DOHH2 (cell line): Measurements from ENCODE around the gene CEP112.
"Not testable (repeated sequence)": the region's sequence is repeated elsewhere in the genome, so short reads cannot be mapped to it uniquely, and the experiment has no call there.

Source experiments
- H3F3A ChIP-seq: fragments of 200-600 bp; sonication (generic), shearing (Covaris generic); 2 replicates; pipeline ENCODE4 v1.6.0; 2016; ENCODE audit warnings: antibody characterized with exemption, mild to moderate bottlenecking; ENCODE audit not compliant: control insufficient read depth, insufficient read depth
- H3K27ac ChIP-seq: fragments of 200-600 bp; sonication (generic); 2 replicates; pipeline ENCODE4 v1.5.1; 2014; ENCODE audit warnings: low read depth, mild to moderate bottlenecking, low read length, moderate library complexity
- H3K27me3 ChIP-seq: fragments of 200-600 bp; sonication (generic); 2 replicates; pipeline ENCODE4 v1.6.1; 2014; ENCODE audit warnings: mild to moderate bottlenecking, low read length, mixed read lengths; ENCODE audit not compliant: control insufficient read depth
- H3K36me3 ChIP-seq: fragments of 200-600 bp; sonication (generic); 2 replicates; pipeline ENCODE4 v1.6.1; 2014; ENCODE audit warnings: mild to moderate bottlenecking, low read length, moderate library complexity, mixed read lengths; ENCODE audit not compliant: control insufficient read depth
- H3K4me1 ChIP-seq: fragments of 200-600 bp; sonication (generic); 2 replicates; pipeline ENCODE4 v1.6.1; 2014; ENCODE audit warnings: mild to moderate bottlenecking, low read length, mixed read lengths; ENCODE audit not compliant: control insufficient read depth
- H3K4me2 ChIP-seq: fragments of 200-600 bp; sonication (generic); 2 replicates; pipeline ENCODE4 v1.6.0; 2014; ENCODE audit warnings: mild to moderate bottlenecking, low read length, moderate library complexity
- H3K4me3 ChIP-seq: fragments of 200-600 bp; sonication (generic); 2 replicates; pipeline ENCODE4 v1.5.1; 2014; ENCODE audit warnings: mild to moderate bottlenecking, low read length, mixed read lengths
- H3K79me2 ChIP-seq: fragments of 200-600 bp; sonication (generic); 2 replicates; pipeline ENCODE4 v1.6.1; 2014; ENCODE audit warnings: mild to moderate bottlenecking, low read length, mixed read lengths; ENCODE audit not compliant: control insufficient read depth
- H3K9me2 ChIP-seq: fragments of 200-600 bp; sonication (generic); replicated peaks from 2 replicates; pipeline ENCODE4 v1.6.1; 2014; ENCODE audit warnings: mild to moderate bottlenecking, low read length, mixed read lengths; ENCODE audit not compliant: control insufficient read depth
- H3K9me3 ChIP-seq: fragments of 200-600 bp; sonication (generic); 2 replicates; pipeline ENCODE4 v1.6.1; 2014; ENCODE audit warnings: antibody characterized with exemption, low read length, mixed read lengths; ENCODE audit not compliant: control insufficient read depth, insufficient read depth
- H4K20me1 ChIP-seq: fragments of 200-600 bp; sonication (generic); 2 replicates; pipeline ENCODE4 v1.6.0; 2014; ENCODE audit warnings: low read depth, mild to moderate bottlenecking, antibody characterized with exemption, low read length, moderate library complexity; ENCODE audit not compliant: control insufficient read depth, insufficient read depth
- EZH2phosphoT487 ChIP-seq: fragments of 200-600 bp; sonication (generic); IDR thresholded peaks from 2 replicates; pipeline ENCODE4 v1.6.1; 2017; ENCODE audit warnings: borderline replicate concordance, mild to moderate bottlenecking, antibody characterized with exemption, low read length, moderate library complexity, mixed read lengths
- TF ChIP-seq, protein P1 (sequence below): fragments of 200-600 bp; sonication (generic); IDR thresholded peaks from one replicate; pipeline ENCODE4 v1.5.1; 2014; ENCODE audit warnings: antibody characterized with exemption, mild to moderate bottlenecking, low read depth, low read length; ENCODE audit not compliant: poor library complexity, severe bottlenecking

The CEP112 gene

DNA sequence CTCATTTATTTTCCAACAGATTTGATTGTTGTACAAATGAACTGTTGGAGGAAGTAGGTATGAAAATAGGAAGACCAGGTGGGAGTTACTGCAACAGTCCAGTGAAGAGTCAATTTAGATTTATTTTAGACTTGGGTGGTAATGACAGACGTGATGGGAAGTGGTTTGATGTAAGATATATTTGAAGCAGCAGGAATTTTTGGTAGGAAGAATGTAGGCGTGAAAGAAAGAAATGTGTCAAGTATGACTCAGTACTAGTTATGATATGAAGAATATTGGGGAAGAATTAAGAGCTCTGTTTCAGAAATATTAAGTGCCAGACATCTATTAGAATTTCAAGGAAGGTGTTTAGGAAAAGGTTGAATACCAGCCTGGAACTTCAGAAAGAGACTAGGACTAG, 382.6 kb downstream of the CEP112 start:
- H4K20me1 ChIP-seq = no peaks in the 10 kb centered on the region
- no peaks in the 10 kb centered on the region for H3F3A ChIP-seq
- no peak overlapping the region for H3K4me3 ChIP-seq
- H3K9me2 ChIP-seq = no peaks in the 10 kb centered on the region
- TF ChIP-seq, protein P1, sequence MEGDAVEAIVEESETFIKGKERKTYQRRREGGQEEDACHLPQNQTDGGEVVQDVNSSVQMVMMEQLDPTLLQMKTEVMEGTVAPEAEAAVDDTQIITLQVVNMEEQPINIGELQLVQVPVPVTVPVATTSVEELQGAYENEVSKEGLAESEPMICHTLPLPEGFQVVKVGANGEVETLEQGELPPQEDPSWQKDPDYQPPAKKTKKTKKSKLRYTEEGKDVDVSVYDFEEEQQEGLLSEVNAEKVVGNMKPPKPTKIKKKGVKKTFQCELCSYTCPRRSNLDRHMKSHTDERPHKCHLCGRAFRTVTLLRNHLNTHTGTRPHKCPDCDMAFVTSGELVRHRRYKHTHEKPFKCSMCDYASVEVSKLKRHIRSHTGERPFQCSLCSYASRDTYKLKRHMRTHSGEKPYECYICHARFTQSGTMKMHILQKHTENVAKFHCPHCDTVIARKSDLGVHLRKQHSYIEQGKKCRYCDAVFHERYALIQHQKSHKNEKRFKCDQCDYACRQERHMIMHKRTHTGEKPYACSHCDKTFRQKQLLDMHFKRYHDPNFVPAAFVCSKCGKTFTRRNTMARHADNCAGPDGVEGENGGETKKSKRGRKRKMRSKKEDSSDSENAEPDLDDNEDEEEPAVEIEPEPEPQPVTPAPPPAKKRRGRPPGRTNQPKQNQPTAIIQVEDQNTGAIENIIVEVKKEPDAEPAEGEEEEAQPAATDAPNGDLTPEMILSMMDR = no peak
- no peak for TF ChIP-seq EZH2phosphoT487
- H3K27me3 ChIP-seq = no peaks in the 10 kb centered on the region
- H3K4me1 ChIP-seq = no peaks in the 10 kb centered on the region
- no peaks in the 10 kb centered on the region for H3K36me3 ChIP-seq
- H3K9me3 ChIP-seq = peaks cover 3% of the 10 kb centered on the region; the same call in 1 of the 2 replicates
- H3K79me2 ChIP-seq = no peaks in the 10 kb centered on the region
- no peak overlapping the region for H3K27ac ChIP-seq
- no peak overlapping the region for H3K4me2 ChIP-seq

- H4K20me1 ChIP-seq, H3K9me2 ChIP-seq, H3K9me3 ChIP-seq, H3K4me1 ChIP-seq, H3F3A ChIP-seq, H3K27me3 ChIP-seq, H3K36me3 ChIP-seq, H3K79me2 ChIP-seq, H3K27ac ChIP-seq, H3K4me3 ChIP-seq, H3K4me2 ChIP-seq: not testable (repeated sequence)
Observed at GRCh38 chr17:65808566-65808965, 383.4 kb downstream of the CEP112 start.

DNA sequence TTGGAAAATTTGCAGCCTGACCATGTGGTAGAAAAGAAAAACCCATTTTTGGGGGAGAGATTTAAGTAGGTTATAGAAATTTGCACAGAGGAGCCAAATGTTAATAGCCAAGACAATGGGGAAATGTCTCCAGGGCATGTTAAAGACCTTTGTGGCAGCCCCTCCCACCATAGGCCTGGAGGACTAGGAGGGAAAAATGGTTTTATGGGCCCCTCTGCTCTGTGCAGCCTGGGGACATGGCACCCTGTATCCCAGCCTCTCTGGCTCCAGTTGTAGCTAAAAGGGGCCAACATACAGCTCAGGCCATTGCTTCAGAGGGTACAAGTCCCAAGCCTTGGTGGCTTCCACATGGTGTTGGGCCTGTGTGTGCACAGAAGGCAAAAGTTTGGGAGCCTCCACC, 384.6 kb downstream of the CEP112 start:
- no peaks in the 10 kb centered on the region for H3K79me2 ChIP-seq
- H3K36me3 ChIP-seq = no peaks in the 10 kb centered on the region
- H3K27ac ChIP-seq = no peak overlapping the region
- no peaks in the 10 kb centered on the region for H3K4me1 ChIP-seq
- no peaks in the 10 kb centered on the region for H4K20me1 ChIP-seq
- H3K27me3 ChIP-seq = no peaks in the 10 kb centered on the region
- no peak overlapping the region for H3K4me3 ChIP-seq
- TF ChIP-seq, protein P1 = no peak
- no peak for TF ChIP-seq EZH2phosphoT487
- no peaks in the 10 kb centered on the region for H3F3A ChIP-seq
- no peaks in the 10 kb centered on the region for H3K9me2 ChIP-seq
- peaks cover 4% of the 10 kb centered on the region; the same call in 1 of the 2 replicates for H3K9me3 ChIP-seq
- no peak overlapping the region for H3K4me2 ChIP-seq

DNA sequence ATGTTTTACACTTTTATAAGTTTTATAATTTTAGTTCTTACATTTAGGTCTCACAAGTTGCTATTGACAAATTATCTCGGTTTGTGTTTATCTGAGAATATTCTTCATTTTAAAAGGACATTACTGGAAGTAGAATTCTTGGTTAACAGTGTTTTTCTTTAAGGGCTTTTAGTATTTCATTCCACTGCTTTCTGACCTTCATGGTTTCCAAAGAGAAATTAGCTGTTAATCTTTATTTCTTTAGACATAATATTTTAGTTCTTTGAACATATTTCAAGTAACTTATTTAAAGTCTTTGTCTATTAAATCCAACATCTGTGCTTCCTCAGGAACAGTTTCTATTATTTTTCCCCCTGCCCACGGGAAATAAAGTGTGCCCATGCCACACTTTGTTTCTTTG, 390.4 kb downstream of the CEP112 start:
- Histone ChIP-seq H3K79me2 (no peaks in the 10 kb centered on the region), H3K4me1 (no peaks in the 10 kb centered on the region), H4K20me1 (no peaks in the 10 kb centered on the region), H3K4me2 (no peak overlapping the region), H3F3A (no peaks in the 10 kb centered on the region), H3K9me2 (no peaks in the 10 kb centered on the region), H3K36me3 (no peaks in the 10 kb centered on the region), H3K9me3 (peaks cover 8% of the 10 kb centered on the region; the same call in 1 of the 2 replicates), H3K27ac (no peak overlapping the region), H3K4me3 (no peak overlapping the region), H3K27me3 (no peaks in the 10 kb centered on the region)
- TF ChIP-seq, protein P1 = no peak
- no peak for TF ChIP-seq EZH2phosphoT487
